ENCODE data around the gene SELENOM.
"Not testable (repeated sequence)": the region's sequence is repeated elsewhere in the genome, so short reads cannot be mapped to it uniquely, and the experiment has no call there.

SELENOM gene

GRCh38 chr22:31106001-31106571 lies 1.3 kb downstream of the SELENOM start:
- no peak for DNase-seq (ENCODE audit: low read depth in 2 of 2)

GRCh38 chr22:31105282-31105929 lies 2.0 kb downstream of the SELENOM start:
- DNase-seq (ENCODE audit: low read depth in 2 of 2), result no peak

- DNase-seq (ENCODE audit: low read depth in 2 of 2), result no peak
Observed at GRCh38 chr22:31104869-31105268, 2.5 kb downstream of the SELENOM start.

GRCh38 chr22:31103899-31104694 lies 3.3 kb downstream of the SELENOM start:
- no peak for DNase-seq (ENCODE audit: low read depth in 2 of 2)

- DNase-seq (ENCODE audit: low read depth in 2 of 2), result no peak
Observed at GRCh38 chr22:31103111-31103510, 4.3 kb downstream of the SELENOM start.

GRCh38 chr22:31102441-31103081 lies 4.8 kb downstream of the SELENOM start:
- peak in 1 of 2 experiments; percentile 31 for DNase-seq (ENCODE audit: low read depth in 2 of 2)

GRCh38 chr22:31100762-31101525 lies 6.4 kb downstream of the SELENOM start:
- DNase-seq (ENCODE audit: low read depth in 2 of 2), result no peak

- no peak for DNase-seq (ENCODE audit: low read depth in 2 of 2)
Observed at GRCh38 chr22:31099841-31100761, 7.3 kb downstream of the SELENOM start.

- no peak for DNase-seq (ENCODE audit: low read depth in 2 of 2)
Observed at GRCh38 chr22:31099386-31099785, 8.0 kb downstream of the SELENOM start.

GRCh38 chr22:31098632-31099110 lies 8.7 kb downstream of the SELENOM start:
- DNase-seq (ENCODE audit: low read depth in 2 of 2), result no peak

- DNase-seq (ENCODE audit: low read depth in 2 of 2), result no peak
Observed at GRCh38 chr22:31097941-31098631, 9.3 kb downstream of the SELENOM start.

GRCh38 chr22:31097539-31097938 lies 9.8 kb downstream of the SELENOM start:
- not testable (repeated sequence) for DNase-seq (ENCODE audit: low read depth in 2 of 2)

- no peak for DNase-seq (ENCODE audit: low read depth in 2 of 2)
Observed at GRCh38 chr22:31096657-31097279, 10.6 kb downstream of the SELENOM start.

- no peak for DNase-seq (ENCODE audit: low read depth in 2 of 2)
Observed at GRCh38 chr22:31095637-31096249, 11.6 kb downstream of the SELENOM start.

GRCh38 chr22:31094741-31095140 lies 12.6 kb downstream of the SELENOM start:
- DNase-seq (ENCODE audit: low read depth in 2 of 2), result no peak

GRCh38 chr22:31094021-31094551 lies 13.3 kb downstream of the SELENOM start:
- DNase-seq (ENCODE audit: low read depth in 2 of 2), result no peak

- DNase-seq (ENCODE audit: low read depth in 2 of 2), result no peak
Observed at GRCh38 chr22:31093086-31093850, 14.1 kb downstream of the SELENOM start.

- no peak for DNase-seq (ENCODE audit: low read depth in 2 of 2)
Observed at GRCh38 chr22:31092161-31092560, 15.2 kb downstream of the SELENOM start.

Data from fibroblast of skin of left biceps (primary cell).